COLO668 (cell line): Measurements from ENCODE around the gene SNX11.
A peak's percentile ranks its signal among the peaks of the same experiment; 100 is the strongest.

Experiments
- DNase-seq: peaks from one replicate; lab custom pipeline; 2025; ENCODE audit not compliant: unreplicated experiment; lab: John Stamatoyannopoulos, UW

The SNX11 gene

DNA sequence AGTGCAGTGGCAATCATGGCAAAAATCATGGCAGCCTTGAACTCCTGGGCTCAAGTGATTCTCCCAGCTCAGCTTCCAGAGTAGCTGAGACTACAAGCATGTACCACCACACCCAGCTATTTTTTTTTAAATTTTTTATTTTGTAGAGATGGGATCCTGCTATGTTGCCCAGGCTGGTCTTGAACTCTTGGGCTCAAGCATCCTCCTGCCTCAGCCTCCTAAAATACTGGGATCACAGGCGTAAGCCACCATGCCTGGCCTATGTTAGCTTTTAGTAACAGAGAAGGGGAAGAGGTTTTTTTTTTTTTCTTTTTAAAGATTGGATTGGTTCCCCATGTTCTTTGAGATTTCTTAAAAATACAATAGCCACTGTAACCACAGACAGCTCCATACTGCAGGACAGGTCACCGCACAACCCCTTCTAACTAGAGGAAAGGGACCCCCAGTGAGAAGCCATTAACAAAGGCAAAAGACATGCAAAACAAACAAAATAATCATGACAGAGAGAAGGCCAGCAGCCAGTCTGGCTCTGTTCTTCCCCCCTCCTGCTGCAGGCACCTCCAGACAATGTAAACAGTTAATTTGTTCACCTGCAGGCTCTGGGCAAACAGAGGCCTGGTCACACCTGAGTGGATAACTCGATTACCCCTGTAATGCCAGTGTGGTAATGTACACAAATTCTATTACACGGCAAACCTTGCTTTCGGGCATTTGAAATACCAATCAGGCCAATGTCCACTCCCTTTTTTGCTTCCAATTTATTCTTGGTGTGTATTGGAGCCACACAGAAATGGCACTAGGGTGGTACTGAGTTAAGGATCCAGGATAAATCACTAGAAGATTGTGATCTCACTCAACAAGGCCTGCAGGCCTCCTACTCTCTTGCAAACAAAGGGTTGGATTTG is 52.9 kb downstream of the SNX11 start:
- DNase-seq = peak; percentile 75

DNA sequence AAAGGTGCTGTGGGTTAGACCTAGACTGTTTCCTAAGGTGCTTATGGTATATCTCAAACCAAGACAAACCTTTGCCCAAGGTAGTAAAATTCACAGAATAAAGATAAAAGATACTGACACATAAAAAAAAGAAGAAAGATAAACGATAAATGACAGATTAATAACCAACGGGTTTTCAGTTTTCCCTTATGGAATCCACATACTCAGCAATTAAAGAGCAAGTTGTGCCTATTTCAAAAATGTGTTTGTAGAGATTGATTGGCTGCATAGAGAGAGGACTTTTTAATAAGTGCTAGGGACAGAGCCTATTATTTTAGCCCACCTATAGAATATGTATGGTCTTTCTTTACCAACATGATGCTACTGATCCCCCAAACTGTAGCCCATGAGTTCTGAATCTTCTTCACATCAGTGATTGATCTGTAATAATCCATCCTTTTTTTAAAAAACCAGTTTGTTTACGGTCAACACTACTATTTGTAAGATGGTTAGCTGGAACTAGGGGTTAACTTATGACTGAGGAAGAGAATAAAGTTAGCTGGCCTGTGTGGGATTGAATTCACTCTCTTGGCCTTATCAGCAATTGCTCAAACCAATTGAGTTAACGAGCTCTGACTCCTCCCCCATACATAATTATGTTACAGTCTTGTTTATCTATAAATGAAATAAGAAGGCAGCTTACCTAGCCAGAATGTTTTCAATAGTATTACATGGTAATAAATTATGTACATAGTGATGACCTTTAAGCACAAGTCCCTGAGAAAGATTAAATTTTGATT is 53.8 kb downstream of the SNX11 start:
- no peak for DNase-seq

DNA sequence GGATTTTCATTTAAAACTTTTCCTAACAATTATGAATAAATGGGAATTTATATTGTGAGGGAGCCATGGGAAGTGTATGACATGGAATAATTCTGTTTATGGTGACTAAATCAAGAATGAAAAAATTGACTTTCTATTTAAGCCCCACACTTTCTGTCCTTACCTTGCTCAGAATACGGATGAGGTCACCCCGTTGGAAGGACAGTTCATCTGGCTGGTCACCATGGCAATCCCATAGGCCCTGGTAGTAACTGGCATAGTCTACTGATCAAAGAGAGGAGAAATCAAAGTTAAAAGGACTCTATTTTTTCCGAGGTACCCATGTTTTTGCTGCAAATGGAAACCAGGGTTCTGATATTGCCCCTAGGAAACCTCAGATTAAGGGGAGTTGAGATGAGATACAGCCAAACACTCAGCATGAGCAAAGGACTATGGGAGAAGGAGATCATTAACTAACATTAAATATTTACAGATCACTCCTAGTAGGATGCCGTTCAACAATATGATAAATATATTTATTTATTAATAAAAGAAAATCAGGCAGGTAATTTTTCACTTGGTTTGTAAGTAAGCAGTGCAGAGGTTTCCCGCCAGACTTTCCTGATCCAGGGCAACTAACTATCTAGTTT is 54.9 kb downstream of the SNX11 start:
- peak; percentile 2 for DNase-seq

DNA sequence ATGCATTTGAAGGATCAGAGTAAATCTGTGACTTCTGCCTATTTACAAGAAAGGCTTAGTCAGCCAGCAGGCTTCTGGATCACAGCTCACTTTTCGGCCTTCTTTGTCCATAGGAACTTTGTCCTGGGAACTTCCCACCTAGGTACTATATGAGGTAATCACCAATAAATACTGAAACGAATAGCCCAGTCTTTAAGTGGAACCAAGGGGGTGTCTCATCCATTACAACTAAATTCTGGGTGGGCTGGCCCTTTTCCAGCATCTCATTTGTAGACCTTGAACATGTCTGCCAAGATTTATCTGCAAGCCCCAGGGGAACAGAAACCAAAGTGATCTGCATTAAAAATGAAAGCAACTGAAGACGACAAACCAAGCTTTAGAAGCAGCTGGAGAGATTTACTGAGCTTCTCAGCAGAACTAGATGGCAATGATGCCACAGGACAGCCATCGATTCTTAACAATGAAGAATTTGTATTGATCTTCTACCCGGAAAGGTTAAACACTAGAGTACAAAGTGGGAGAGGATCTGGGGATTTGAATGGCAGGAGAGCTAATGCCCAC is 55.5 kb downstream of the SNX11 start:
- DNase-seq = no peak

DNA sequence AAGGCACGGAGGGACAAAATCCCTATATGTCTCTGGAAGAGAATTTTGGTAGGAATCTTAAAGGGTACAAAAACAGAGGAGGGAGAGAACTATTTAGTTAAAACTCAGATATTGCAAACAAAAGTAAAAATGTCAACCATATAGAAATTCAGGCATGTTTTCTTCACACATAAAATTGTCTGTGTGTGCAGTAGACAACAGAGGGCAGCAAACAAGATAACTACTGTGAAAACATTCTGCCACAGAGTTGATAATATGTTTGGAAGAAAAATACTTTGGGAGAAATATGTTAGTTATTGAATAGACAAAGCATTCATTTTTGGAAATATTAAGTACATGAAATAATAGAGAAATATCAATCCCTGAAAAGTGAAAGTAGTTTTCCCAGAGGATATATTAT is 56.2 kb downstream of the SNX11 start:
- DNase-seq = no peak

DNA sequence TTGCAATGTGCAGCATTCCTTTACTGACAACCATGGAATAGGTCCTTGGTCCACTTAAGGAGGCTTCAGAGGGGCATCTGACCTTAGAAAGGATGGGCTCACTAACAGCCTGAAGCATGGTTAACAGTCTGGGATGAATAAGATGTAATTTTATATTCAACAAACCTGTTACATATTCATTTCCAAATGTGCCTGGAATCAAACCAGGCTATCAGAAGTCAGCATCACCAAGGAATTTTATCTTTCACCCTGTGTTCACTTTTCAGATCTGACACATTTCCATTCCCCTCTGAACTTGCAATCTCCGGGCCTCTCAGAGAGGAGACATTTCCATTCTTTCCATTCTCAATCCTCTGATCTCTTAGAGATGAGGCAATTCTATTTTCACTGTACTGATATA is 62.4 kb downstream of the SNX11 start:
- DNase-seq = no peak
